Adrenal gland (tissue), 5 donors: ENCODE measurements around the gene NPAS4.

Experiments used
- POLR2A ChIP-seq, 2 donors: fragments of 450-650 bp; IDR thresholded peaks; one replicate each; pipeline ENCODE4 v1.6.1; 2017; ENCODE audit warnings: antibody characterized with exemption in 2 of 2, mild to moderate bottlenecking in 2 of 2, moderate library complexity in 1 of 2
- TF ChIP-seq, protein P1 (sequence below), 6 experiments: fragments of 450-650 bp in 4 of 6; fragments of 200-600 bp in 2 of 6; sonication (generic) in 1 of 6; IDR thresholded peaks; 1 replicate in 5 of 6; 2 replicates in 1 of 6; pipeline versions ENCODE4 v1.5.1 to v1.8.0; 2016 to 2021; ENCODE audit warnings: antibody characterized with exemption in 6 of 6, mild to moderate bottlenecking in 2 of 6, moderate library complexity in 1 of 6
- donor health status: DM: no; HTN: no; CAD: no.

GRCh38 chr11:66414120-66414934 is 6.5 kb upstream of the NPAS4 start:
- no peak for TF ChIP-seq POLR2A (IDR thresholded peaks at IDR 0.05)
- TF ChIP-seq, protein P1, sequence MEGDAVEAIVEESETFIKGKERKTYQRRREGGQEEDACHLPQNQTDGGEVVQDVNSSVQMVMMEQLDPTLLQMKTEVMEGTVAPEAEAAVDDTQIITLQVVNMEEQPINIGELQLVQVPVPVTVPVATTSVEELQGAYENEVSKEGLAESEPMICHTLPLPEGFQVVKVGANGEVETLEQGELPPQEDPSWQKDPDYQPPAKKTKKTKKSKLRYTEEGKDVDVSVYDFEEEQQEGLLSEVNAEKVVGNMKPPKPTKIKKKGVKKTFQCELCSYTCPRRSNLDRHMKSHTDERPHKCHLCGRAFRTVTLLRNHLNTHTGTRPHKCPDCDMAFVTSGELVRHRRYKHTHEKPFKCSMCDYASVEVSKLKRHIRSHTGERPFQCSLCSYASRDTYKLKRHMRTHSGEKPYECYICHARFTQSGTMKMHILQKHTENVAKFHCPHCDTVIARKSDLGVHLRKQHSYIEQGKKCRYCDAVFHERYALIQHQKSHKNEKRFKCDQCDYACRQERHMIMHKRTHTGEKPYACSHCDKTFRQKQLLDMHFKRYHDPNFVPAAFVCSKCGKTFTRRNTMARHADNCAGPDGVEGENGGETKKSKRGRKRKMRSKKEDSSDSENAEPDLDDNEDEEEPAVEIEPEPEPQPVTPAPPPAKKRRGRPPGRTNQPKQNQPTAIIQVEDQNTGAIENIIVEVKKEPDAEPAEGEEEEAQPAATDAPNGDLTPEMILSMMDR (IDR thresholded peaks at IDR 0.05), result no peak
